GM12878 (cell line): ENCODE data around the gene ZNF621.

Experiments
- CREM ChIP-seq: IDR thresholded peaks from 2 replicates; pipeline ENCODE4 v1.6.1; 2014; ENCODE audit warnings: antibody characterized with exemption, low read depth
- CTCF ChIP-seq, 3 experiments: IDR thresholded peaks in 2 of 3; conservative IDR thresholded peaks in 1 of 3; 2 replicates each; pipeline ENCODE4 v1.5.1; 2011; ENCODE audit warnings: low read depth in 3 of 3, low read length in 3 of 3, mild to moderate bottlenecking in 3 of 3, control low read depth in 2 of 3, moderate library complexity in 2 of 3, inconsistent platforms in 1 of 3, mixed read lengths in 1 of 3; ENCODE audit not compliant: control insufficient read depth in 2 of 3, insufficient read depth in 1 of 3; ENCODE audit errors: extremely low read depth in 1 of 3
- PBX3 ChIP-seq: IDR thresholded peaks from 2 replicates; pipeline ENCODE4 v1.6.1; 2011; ENCODE audit warnings: mild to moderate bottlenecking, low read depth, low read length, moderate library complexity; ENCODE audit not compliant: insufficient replicate concordance
- ZNF592 ChIP-seq: fragments of 450-650 bp; IDR thresholded peaks from 2 replicates; pipeline ENCODE4 v1.6.1; 2017; ENCODE audit warnings: mild to moderate bottlenecking, moderate library complexity

- TF ChIP-seq ZNF592, result no peak
- TF ChIP-seq CREM, result no peak
- no peak for TF ChIP-seq CTCF (IDR thresholded peaks at IDR 0.05 in 2 of 3, conservative IDR thresholded peaks at IDR 0.05 in 1 of 3; ENCODE audit: control insufficient read depth in 2 of 3, extremely low read depth in 1 of 3, insufficient read depth in 1 of 3, low read depth in 3 of 3, low read length in 3 of 3)
- TF ChIP-seq PBX3, result no peak
Observed at GRCh38 chr3:40497288-40497687, 27.5 kb upstream of the ZNF621 start.
